Fibroblast of lung (primary cell): ENCODE measurements around the gene RBMS1. TPM values are rescaled to one million over a fixed set of nuclear protein-coding genes. Genes with fewer than 3 reads are reported as not detected.
A peak's percentile ranks its signal among the peaks of the same experiment; 100 is the strongest.

Source experiments
- DNase-seq, 2 donors: peaks; one replicate each; pipeline versions ENCODE4 v3.0.0 to v3.0.0-alpha.2; 2010; ENCODE audit warnings: low read depth in 2 of 2
- H2AFZ ChIP-seq: 2 replicates; pipeline ENCODE4 v1.5.1; 2012; ENCODE audit warnings: low read length, control low read depth, inconsistent platforms
- H3K27ac ChIP-seq: 2 replicates; pipeline ENCODE4 v1.5.1; 2011; ENCODE audit warnings: low read length, control low read depth; ENCODE audit not compliant: insufficient read depth
- H3K27me3 ChIP-seq: 2 replicates; pipeline ENCODE4 v1.5.1; 2011; ENCODE audit warnings: mild to moderate bottlenecking, low read length; ENCODE audit not compliant: control insufficient read depth, insufficient read depth
- H3K36me3 ChIP-seq: 2 replicates; pipeline ENCODE4 v1.5.1; 2011; ENCODE audit warnings: low read length; ENCODE audit not compliant: control insufficient read depth, insufficient read depth
- H3K4me1 ChIP-seq: 2 replicates; pipeline ENCODE4 v1.5.1; 2011; ENCODE audit warnings: low read length; ENCODE audit not compliant: control insufficient read depth, insufficient read depth; ENCODE audit errors: extremely low read depth
- H3K4me2 ChIP-seq: 2 replicates; pipeline ENCODE4 v1.5.1; 2011; ENCODE audit warnings: low read length, control low read depth; ENCODE audit not compliant: insufficient read depth; ENCODE audit errors: extremely low read depth
- H3K4me3 ChIP-seq, 4 experiments: fragments of 200-600 bp in 1 of 4; sonication (generic) in 1 of 4; replicated peaks in 1 of 4; 2 replicates each; pipeline ENCODE4 v1.5.1; 2011 to 2016; ENCODE audit warnings: low read length in 4 of 4, low read depth in 3 of 4, mild to moderate bottlenecking in 3 of 4, control low read depth in 2 of 4, inconsistent platforms in 1 of 4, mixed read lengths in 1 of 4; ENCODE audit not compliant: insufficient read depth in 1 of 4; ENCODE audit errors: control extremely low read depth in 1 of 4
- H3K79me2 ChIP-seq: 2 replicates; pipeline ENCODE4 v1.5.1; 2012; ENCODE audit warnings: mild to moderate bottlenecking, low read length, inconsistent platforms; ENCODE audit not compliant: control insufficient read depth, insufficient read depth
- H3K9ac ChIP-seq: 2 replicates; pipeline ENCODE4 v1.5.1; 2011; ENCODE audit warnings: mild to moderate bottlenecking, low read length, control low read depth; ENCODE audit not compliant: insufficient read depth
- H3K9me3 ChIP-seq: 2 replicates; pipeline ENCODE4 v1.5.1; 2012; ENCODE audit warnings: low read depth, low read length; ENCODE audit not compliant: control insufficient read depth, insufficient read depth
- H4K20me1 ChIP-seq: 2 replicates; pipeline ENCODE4 v1.5.1; 2011; ENCODE audit warnings: low read length; ENCODE audit not compliant: control insufficient read depth, insufficient read depth; ENCODE audit errors: extremely low read depth
- EZH2 ChIP-seq: IDR thresholded peaks from 2 replicates; pipeline ENCODE4 v1.5.1; 2012; ENCODE audit warnings: low read length, control low read depth, mild to moderate bottlenecking; ENCODE audit errors: missing control alignments
- polyA plus RNA-seq, 2 donors: library from polyadenylated mRNA; depleted of rRNA in 1 of 2; stranded (reverse) in 1 of 2; unstranded in 1 of 2; fragments of >200 nt; gene quantifications; 2 replicates each; pipeline ENCODE4 v1.2.1, GENCODE V29; 2011 to 2012; ENCODE audit warnings: missing spikeins in 1 of 2
- total RNA-seq: library from RNA; depleted of rRNA; stranded (reverse); fragments of >200 nt; gene quantifications from 2 replicates; pipeline ENCODE4 v1.2.1, GENCODE V29; 2014
- TF ChIP-seq, protein P1 (sequence below), 2 donors: IDR thresholded peaks in 1 of 2; conservative IDR thresholded peaks in 1 of 2; 1 replicate in 1 of 2; 2 replicates in 1 of 2; pipeline ENCODE4 v1.5.1; 2011 to 2012; ENCODE audit warnings: low read length in 2 of 2, control low read depth in 1 of 2, inconsistent platforms in 1 of 2, low read depth in 1 of 2, mild to moderate bottlenecking in 1 of 2

RBMS1 gene
- total and polyA plus RNA-seq, 2 donors (not counting 1 experiment from before 2014, with no cell fraction given) = 77.3 to 146 TPM

DNA sequence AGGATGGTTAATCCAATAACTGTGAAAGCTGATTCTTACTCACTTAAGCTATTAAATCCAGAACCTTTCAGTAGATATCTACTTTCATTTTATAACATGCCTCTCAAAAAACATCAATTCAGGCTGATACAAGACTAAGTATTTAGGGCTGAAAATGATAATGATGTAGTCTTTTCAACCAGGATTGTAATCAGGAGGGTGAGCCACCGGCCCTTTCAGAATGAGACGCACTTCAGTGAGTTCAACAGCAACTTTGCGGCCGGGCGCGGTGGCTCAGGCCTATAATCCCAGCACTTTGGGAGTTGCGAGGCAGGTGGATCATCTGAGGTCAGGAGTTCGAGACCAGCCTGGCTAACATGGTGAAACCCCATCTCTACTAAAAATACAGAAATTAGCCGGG lies 30.4 kb downstream of the RBMS1 start:
- H3K79me2 ChIP-seq = peaks cover 63% of the 10 kb centered on the region
- TF ChIP-seq EZH2 = no peak
- TF ChIP-seq, protein P1, sequence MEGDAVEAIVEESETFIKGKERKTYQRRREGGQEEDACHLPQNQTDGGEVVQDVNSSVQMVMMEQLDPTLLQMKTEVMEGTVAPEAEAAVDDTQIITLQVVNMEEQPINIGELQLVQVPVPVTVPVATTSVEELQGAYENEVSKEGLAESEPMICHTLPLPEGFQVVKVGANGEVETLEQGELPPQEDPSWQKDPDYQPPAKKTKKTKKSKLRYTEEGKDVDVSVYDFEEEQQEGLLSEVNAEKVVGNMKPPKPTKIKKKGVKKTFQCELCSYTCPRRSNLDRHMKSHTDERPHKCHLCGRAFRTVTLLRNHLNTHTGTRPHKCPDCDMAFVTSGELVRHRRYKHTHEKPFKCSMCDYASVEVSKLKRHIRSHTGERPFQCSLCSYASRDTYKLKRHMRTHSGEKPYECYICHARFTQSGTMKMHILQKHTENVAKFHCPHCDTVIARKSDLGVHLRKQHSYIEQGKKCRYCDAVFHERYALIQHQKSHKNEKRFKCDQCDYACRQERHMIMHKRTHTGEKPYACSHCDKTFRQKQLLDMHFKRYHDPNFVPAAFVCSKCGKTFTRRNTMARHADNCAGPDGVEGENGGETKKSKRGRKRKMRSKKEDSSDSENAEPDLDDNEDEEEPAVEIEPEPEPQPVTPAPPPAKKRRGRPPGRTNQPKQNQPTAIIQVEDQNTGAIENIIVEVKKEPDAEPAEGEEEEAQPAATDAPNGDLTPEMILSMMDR (conservative IDR thresholded peaks at IDR 0.05 in 1 of 2, IDR thresholded peaks at IDR 0.05 in 1 of 2; ENCODE audit: low read depth in 1 of 2, low read length in 2 of 2) = no peak
- no peak overlapping the region for H3K9ac ChIP-seq
- no peaks in the 10 kb centered on the region for H4K20me1 ChIP-seq
- DNase-seq = no peak
- H3K4me3 ChIP-seq = no peak overlapping the region
- H3K4me2 ChIP-seq = no peak overlapping the region
- H3K4me1 ChIP-seq = peaks cover 17% of the 10 kb centered on the region
- no peaks in the 10 kb centered on the region for H3K27me3 ChIP-seq
- no peaks in the 10 kb centered on the region for H3K36me3 ChIP-seq
- no peaks in the 10 kb centered on the region for H3K9me3 ChIP-seq
- H2AFZ ChIP-seq = no peak overlapping the region
- H3K27ac ChIP-seq = no peak overlapping the region

- Histone ChIP-seq H3K27ac (no peak overlapping the region), H3K4me2 (no peak overlapping the region), H3K9ac (no peak overlapping the region), H3K9me3 (no peaks in the 10 kb centered on the region), H3K79me2 (peaks cover 60% of the 10 kb centered on the region), H3K4me3 (no peak overlapping the region), H4K20me1 (no peaks in the 10 kb centered on the region), H2AFZ (no peak overlapping the region), H3K4me1 (peaks cover 18% of the 10 kb centered on the region), H3K36me3 (no peaks in the 10 kb centered on the region), H3K27me3 (no peaks in the 10 kb centered on the region)
- no peak for DNase-seq
- no peak for TF ChIP-seq EZH2
Observed at GRCh38 chr2:160460333-160460731, 33.3 kb downstream of the RBMS1 start.

DNA sequence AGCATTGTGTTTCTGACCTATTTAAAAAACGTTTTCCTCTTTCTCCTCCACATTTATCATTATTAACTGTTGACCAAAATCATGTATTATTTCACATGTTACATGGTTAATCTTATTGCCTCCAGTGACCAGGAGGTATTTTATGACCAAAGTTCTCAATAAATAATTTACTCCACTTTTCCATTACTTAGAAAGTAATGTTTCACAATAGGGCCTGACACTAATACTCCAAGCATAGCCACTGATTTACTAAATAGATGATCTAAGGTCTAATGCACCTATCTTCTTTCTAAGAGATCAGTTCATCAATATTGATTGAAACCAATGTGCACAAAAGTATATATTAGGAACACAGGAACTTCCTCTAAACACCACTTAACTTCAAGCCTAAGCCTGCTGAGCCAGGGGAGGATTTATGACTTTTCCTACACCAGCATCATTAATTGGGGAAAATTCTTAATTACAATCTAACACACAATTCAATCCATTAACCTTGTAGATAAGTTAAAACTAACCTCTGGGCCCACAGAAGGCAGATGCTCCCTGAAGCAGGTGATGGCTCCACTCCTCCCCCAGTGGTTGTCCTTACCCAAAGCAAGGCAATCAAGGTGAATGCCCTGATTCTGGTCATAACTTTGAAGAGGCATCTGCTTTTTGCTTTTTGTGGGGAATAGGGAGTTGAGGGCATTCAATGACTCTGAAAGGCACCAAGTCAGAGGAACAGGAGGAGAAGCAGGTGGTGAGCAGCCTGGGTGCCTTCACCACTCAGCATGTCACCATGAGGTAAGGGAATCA lies 33.9 kb downstream of the RBMS1 start:
- TF ChIP-seq, protein P1 (conservative IDR thresholded peaks at IDR 0.05 in 1 of 2, IDR thresholded peaks at IDR 0.05 in 1 of 2; ENCODE audit: low read depth in 1 of 2, low read length in 2 of 2) = no peak
- TF ChIP-seq EZH2 = no peak
- DNase-seq = no peak
- no peak overlapping the region for H3K27ac ChIP-seq
- H3K79me2 ChIP-seq = peaks cover 54% of the 10 kb centered on the region
- no peaks in the 10 kb centered on the region for H4K20me1 ChIP-seq
- H3K9ac ChIP-seq = peak overlapping the region; percentile 5
- H2AFZ ChIP-seq = no peak overlapping the region
- H3K36me3 ChIP-seq = no peaks in the 10 kb centered on the region
- no peaks in the 10 kb centered on the region for H3K9me3 ChIP-seq
- H3K4me3 ChIP-seq = no peak overlapping the region
- peaks cover 17% of the 10 kb centered on the region for H3K4me1 ChIP-seq
- peak overlapping the region; percentile 54 for H3K4me2 ChIP-seq
- no peaks in the 10 kb centered on the region for H3K27me3 ChIP-seq
